D721Med (cell line): ENCODE measurements around the gene DNMBP.

Experiments used
- DNase-seq: peaks from one replicate; pipeline ENCODE4 v3.0.0; 2011; ENCODE audit warnings: low spot score; ENCODE audit not compliant: insufficient read length
- FAIRE-seq: peaks from 2 replicates; lab custom pipeline; 2011; peaks lifted over from hg19 to GRCh38; lab: Jason Lieb, UNC
- TF ChIP-seq, protein P1 (sequence below): IDR thresholded peaks from 2 replicates; pipeline ENCODE4 v1.5.1; 2012; ENCODE audit warnings: mild to moderate bottlenecking, control low read depth; ENCODE audit not compliant: insufficient read depth; ENCODE audit errors: missing control alignments

The DNMBP gene

DNA sequence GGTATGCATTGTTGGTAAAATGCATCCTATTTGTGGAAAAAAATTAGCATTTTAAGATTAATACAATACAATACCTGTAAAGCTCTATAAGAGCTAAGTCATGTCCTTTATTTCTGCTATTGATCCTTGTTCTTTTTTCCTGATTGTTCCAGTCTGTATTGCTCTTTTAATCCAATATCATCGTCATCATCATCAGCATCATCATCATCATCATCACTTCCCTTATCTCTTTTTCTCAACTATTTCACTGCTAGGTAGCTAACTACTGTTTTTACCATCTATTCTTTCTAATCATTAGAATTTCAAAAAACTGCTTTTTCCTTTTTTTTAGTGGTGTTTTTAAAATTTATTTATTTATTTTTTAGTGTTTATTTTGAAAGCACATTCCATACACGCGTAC lies 156.1 kb downstream of the DNMBP start:
- TF ChIP-seq, protein P1, sequence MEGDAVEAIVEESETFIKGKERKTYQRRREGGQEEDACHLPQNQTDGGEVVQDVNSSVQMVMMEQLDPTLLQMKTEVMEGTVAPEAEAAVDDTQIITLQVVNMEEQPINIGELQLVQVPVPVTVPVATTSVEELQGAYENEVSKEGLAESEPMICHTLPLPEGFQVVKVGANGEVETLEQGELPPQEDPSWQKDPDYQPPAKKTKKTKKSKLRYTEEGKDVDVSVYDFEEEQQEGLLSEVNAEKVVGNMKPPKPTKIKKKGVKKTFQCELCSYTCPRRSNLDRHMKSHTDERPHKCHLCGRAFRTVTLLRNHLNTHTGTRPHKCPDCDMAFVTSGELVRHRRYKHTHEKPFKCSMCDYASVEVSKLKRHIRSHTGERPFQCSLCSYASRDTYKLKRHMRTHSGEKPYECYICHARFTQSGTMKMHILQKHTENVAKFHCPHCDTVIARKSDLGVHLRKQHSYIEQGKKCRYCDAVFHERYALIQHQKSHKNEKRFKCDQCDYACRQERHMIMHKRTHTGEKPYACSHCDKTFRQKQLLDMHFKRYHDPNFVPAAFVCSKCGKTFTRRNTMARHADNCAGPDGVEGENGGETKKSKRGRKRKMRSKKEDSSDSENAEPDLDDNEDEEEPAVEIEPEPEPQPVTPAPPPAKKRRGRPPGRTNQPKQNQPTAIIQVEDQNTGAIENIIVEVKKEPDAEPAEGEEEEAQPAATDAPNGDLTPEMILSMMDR: no peak
- FAIRE-seq: no peak

DNA sequence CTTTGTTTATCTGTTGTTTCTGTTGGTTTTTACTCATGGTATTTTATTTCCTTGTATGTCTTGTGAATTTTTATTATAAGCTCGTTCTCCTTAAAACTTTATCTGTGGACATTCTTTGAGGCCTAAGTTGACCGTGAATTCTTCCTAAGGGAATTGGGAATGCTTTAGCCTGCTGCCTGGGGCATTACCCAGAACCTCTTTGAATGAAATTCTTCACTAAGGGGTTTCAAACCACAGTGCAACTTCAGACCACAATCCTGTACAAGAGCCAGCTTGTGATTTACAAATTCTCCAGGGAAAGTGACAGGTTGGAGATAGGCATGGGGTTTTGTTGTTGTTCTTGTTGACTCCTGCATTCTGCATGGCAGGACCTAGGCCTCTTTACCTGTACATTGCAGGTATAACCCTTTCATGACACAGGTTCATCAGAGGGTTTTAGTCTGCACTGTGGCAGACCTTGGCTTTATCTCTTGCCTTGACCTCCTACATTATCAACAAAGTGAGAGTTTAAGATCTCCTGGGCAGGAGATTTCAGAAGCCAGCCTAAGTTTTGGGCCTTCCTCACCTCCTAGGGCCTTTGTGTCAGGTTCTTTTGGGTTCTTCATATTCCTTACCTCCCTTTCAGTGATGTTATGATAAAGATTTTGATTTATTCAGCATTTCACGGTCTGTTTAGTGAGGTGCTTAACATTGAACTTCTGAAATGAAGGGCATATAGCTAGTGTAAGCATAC lies 157.1 kb downstream of the DNMBP start:
- no peak for DNase-seq
- FAIRE-seq: no peak
- TF ChIP-seq, protein P1: no peak

More for the DNA sequence above, 156.1 kb downstream of the DNMBP start:
- DNase-seq: no peak

DNA sequence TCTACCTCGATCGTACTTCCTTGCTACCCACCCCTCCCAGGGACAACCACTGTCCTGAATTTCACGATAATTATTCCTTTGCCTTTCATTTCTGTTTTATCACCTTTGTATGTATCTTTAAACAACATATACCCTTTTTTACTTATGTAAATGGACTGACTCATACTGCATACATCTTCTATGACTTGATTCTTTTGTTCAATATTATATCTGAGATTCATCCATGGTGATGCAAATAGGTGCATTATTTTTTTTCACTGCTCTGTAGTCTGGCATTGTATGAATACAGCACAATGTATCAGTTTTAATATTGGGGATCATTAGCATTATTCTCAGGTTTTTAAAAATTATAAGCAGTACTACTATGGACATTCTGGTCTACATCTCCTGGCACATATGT lies 157.9 kb downstream of the DNMBP start:
- no peak for DNase-seq
- TF ChIP-seq, protein P1: no peak
- FAIRE-seq: no peak

DNA sequence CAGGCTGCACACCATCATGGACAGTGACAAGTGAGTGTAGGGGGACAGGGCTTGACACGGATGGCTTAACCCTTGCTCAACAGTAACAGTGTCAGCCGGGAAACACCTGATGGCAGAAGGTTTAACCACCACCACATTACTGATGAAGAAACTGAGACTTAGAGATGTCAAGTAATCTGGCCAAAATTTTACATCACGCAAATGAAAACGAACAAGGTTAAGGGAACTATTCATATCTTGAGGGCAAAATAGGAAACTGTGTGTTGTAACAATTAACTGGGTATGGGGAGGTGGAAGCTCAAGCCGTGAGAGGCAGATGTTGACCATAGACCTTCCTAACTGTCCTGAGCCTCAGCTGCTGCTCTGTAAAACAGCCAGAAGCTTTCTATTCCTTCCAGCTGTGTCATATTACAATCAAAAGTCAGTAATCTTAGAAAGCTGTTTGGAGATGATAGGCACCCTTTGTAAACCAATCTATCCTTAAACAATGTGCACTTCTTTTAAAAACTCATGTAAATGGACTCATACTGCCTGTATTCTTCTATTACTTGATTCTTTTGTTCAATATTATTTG lies 158.9 kb downstream of the DNMBP start:
- FAIRE-seq (no peak), DNase-seq (no peak)
- TF ChIP-seq, protein P1: no peak

DNA sequence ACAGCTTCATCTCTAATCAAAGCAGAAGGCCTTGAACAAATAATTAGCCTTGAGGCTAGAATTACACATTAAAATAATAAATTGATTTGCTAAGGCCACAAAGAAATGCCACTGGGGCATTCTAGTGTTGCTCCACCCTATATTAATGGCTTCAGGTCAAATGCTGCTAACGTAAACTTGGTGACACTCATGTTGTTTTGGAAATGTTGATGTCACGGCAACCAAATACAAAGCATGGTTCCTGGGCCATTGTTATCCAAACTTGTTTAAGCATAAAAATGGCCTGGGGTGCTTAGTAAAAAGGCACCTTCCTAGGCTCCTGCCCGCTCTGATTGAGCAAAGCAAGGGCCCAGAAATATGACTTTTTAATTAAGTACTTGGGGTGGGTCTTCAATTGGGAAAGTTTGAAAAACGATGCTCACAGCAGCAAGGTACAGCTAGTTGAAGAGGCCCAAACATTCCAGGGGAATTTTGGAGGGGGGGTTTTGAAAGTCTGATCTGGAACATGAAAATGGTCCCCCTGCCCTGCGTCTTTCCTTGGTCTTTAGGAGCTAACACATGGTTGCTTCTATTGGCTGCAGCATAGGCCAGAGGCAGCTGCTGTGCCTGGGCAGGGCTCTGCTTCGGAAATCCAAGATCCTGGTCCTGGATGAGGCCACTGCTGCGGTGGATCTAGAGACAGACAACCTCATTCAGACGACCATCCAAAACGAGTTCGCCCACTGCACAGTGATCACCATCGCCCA lies 159.6 kb downstream of the DNMBP start:
- no peak for FAIRE-seq
- TF ChIP-seq, protein P1: no peak
- no peak for DNase-seq

DNA sequence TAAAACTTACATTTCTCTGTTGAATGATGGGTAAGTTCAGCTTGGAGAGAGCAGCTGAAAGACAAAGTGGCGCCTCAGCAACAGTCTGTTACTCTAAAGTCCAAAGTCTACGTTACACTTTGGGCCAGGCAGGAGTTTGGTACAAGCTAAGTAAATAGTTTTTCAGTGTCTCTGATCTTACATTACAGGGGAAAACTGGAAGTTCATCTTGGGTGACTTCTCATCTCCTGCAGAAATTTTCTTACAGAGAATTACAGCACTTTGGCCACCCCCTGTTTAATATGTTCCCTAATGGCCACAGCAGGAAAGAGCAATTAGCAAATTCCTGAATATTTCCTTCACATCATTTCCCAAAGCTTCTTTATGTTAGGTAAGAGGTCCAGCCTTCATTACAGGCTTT lies 160.2 kb downstream of the DNMBP start:
- no peak for FAIRE-seq

More for the DNA sequence above, 160.2 kb downstream of the DNMBP start:
- TF ChIP-seq, protein P1: no peak
- no peak for DNase-seq
